Prostate gland (tissue), 2 donors: ENCODE measurements around the gene RANGRF. TPM values are rescaled to one million over a fixed set of nuclear protein-coding genes. Genes with fewer than 3 reads are reported as not detected.

Experiments used
- DNase-seq: peaks from one replicate; pipeline ENCODE4 v3.0.0-alpha.2; 2019; ENCODE audit warnings: low spot score
- H3K27ac ChIP-seq, 2 donors: fragments of 200-600 bp; sonication (generic); 2 replicates each; pipeline ENCODE4 v1.5.1; 2017 to 2019
- H3K27me3 ChIP-seq: fragments of 200-600 bp; sonication (generic); replicated peaks from 2 replicates; pipeline ENCODE4 v1.5.1; 2019; ENCODE audit not compliant: insufficient read depth
- H3K36me3 ChIP-seq, 2 donors: fragments of 200-600 bp; sonication (generic); 1 replicate in 1 of 2; 2 replicates in 1 of 2; pipeline versions ENCODE4 v1.5.1 to v1.8.1; 2017 to 2019
- H3K4me1 ChIP-seq: fragments of 200-600 bp; sonication (generic); replicated peaks from 2 replicates; pipeline ENCODE4 v1.5.1; 2019
- H3K4me3 ChIP-seq, 2 donors: fragments of 200-600 bp; sonication (generic); 2 replicates each; pipeline ENCODE4 v1.5.1; 2017 to 2019
- H3K9me3 ChIP-seq: fragments of 200-600 bp; sonication (generic); 2 replicates; pipeline ENCODE4 v1.5.1; 2017
- CTCF ChIP-seq, 4 experiments: fragments of 200-600 bp in 2 of 4; fragments of 450-650 bp in 2 of 4; sonication (generic) in 2 of 4; IDR thresholded peaks; 1 replicate in 3 of 4; 2 replicates in 1 of 4; pipeline ENCODE4 v1.5.1; 2016 to 2019; ENCODE audit warnings: antibody characterized with exemption in 4 of 4, mild to moderate bottlenecking in 2 of 4, moderate library complexity in 2 of 4
- POLR2A ChIP-seq: fragments of 450-650 bp; IDR thresholded peaks from one replicate; pipeline ENCODE4 v1.6.1; 2016; ENCODE audit warnings: antibody characterized with exemption, mild to moderate bottlenecking
- POLR2AphosphoS5 ChIP-seq: sonication (generic); formaldehyde crosslinking; IDR thresholded peaks from one replicate; pipeline ENCODE4 v1.6.1; 2017; ENCODE audit warnings: antibody characterized with exemption
- WGBS: methylation state at CpG from one replicate; pipeline ENCODE4 v1.1.5; 2018; 5-methylcytosine and 5-hydroxymethylcytosine counted together
- intact Hi-C: fragments of 100-400 bp; cut with DNase I; formaldehyde crosslinking; loops from one replicate; pipeline ENCODE4 v1.14.2; 2022
- total RNA-seq, 2 donors: library from RNA; depleted of rRNA; stranded (reverse); fragments of >200 nt; gene quantifications; one replicate each; pipeline ENCODE4 v1.1.0, GENCODE V29; 2016

The RANGRF gene
- total RNA-seq, 2 donors from 2014 or later: 29.5 to 30.1 TPM

- Histone ChIP-seq H3K4me1 (no peaks in the 10 kb centered on the region), H3K27ac (no peak overlapping the region), H3K9me3 (no peaks in the 10 kb centered on the region), H3K27me3 (no peaks in the 10 kb centered on the region), H3K36me3 (peaks cover 0 to 5% of the 10 kb centered on the region in 2 donors), H3K4me3 (no peak overlapping the region)
- 89% methylated on average over 27 of the region's 29 CpGs for WGBS
- TF ChIP-seq POLR2A (no peak), POLR2AphosphoS5 (no peak), CTCF (IDR thresholded peaks at IDR 0.05) (no peak)
- DNase-seq: no peak
- intact Hi-C loops: no loop called here
These were observed 21.6 kb upstream of the RANGRF start for GRCh38 chr17:8266648-8267479.

GRCh38 chr17:8267480-8268147, 20.9 kb upstream of the RANGRF start:
- no peak overlapping the region for H3K4me3 ChIP-seq
- DNase-seq: no peak
- H3K36me3 ChIP-seq: peaks cover 0 to 5% of the 10 kb centered on the region in 2 donors
- H3K27me3 ChIP-seq: no peaks in the 10 kb centered on the region
- TF ChIP-seq POLR2AphosphoS5 (no peak), CTCF (IDR thresholded peaks at IDR 0.05) (no peak), POLR2A (no peak)
- H3K4me1 ChIP-seq: no peaks in the 10 kb centered on the region
- no peak overlapping the region for H3K27ac ChIP-seq
- H3K9me3 ChIP-seq: no peaks in the 10 kb centered on the region
- intact Hi-C loops: no loop called here
- WGBS: 90% methylated on average over 13 of the region's 13 CpGs

GRCh38 chr17:8268550-8269298, 19.7 kb upstream of the RANGRF start:
- Histone ChIP-seq H3K36me3 (peaks cover 0 to 5% of the 10 kb centered on the region in 2 donors), H3K4me1 (no peaks in the 10 kb centered on the region), H3K27me3 (no peaks in the 10 kb centered on the region), H3K4me3 (no peak overlapping the region), H3K27ac (no peak overlapping the region), H3K9me3 (no peaks in the 10 kb centered on the region)
- intact Hi-C loops: no loop called here
- DNase-seq: no peak
- 88% methylated on average over 28 of the region's 29 CpGs for WGBS
- TF ChIP-seq POLR2A: no peak
- TF ChIP-seq CTCF (IDR thresholded peaks at IDR 0.05): no peak
- no peak for TF ChIP-seq POLR2AphosphoS5

GRCh38 chr17:8272421-8272820, 16.0 kb upstream of the RANGRF start:
- Histone ChIP-seq H3K27ac (no peak overlapping the region), H3K4me1 (no peaks in the 10 kb centered on the region), H3K36me3 (peaks cover 0 to 5% of the 10 kb centered on the region in 2 donors), H3K27me3 (no peaks in the 10 kb centered on the region), H3K9me3 (no peaks in the 10 kb centered on the region), H3K4me3 (no peak overlapping the region)
- 94% methylated on average over 1 of the region's 1 CpG for WGBS
- no peak for DNase-seq
- intact Hi-C loops: no loop called here
- no peak for TF ChIP-seq POLR2A
- TF ChIP-seq POLR2AphosphoS5: no peak
- no peak for TF ChIP-seq CTCF (IDR thresholded peaks at IDR 0.05)
